OCI-LY7 (cell line): ENCODE results near the gene ADAMTS9.

Experiments
- CTCF ChIP-seq: fragments of 200-600 bp; sonication (generic); conservative IDR thresholded peaks from 2 replicates; pipeline ENCODE4 v1.5.1; 2014; ENCODE audit warnings: mild to moderate bottlenecking, antibody characterized with exemption, low read length, moderate library complexity, mixed read lengths
- EZH2phosphoT487 ChIP-seq: fragments of 200-600 bp; sonication (generic); IDR thresholded peaks from 2 replicates; pipeline ENCODE4 v1.6.1; 2018; ENCODE audit warnings: low read depth, borderline replicate concordance, mild to moderate bottlenecking, mixed run types, antibody characterized with exemption, low read length, moderate library complexity, mixed read lengths

GRCh38 chr3:64650715-64651114 is 37.1 kb downstream of the ADAMTS9 start:
- TF ChIP-seq CTCF (no peak), EZH2phosphoT487 (no peak)
